H9 (cell line): ENCODE results near the gene IL31RA. TPM values are rescaled to one million over a fixed set of nuclear protein-coding genes. Genes with fewer than 3 reads are reported as not detected.

Experiments
- DNase-seq: peaks from one replicate; pipeline ENCODE4 v3.0.0-alpha.2; 2017
- H2AFZ ChIP-seq: one replicate; pipeline ENCODE4 v1.6.1; 2013; ENCODE audit warnings: mild to moderate bottlenecking, low read length, control low read depth, moderate library complexity
- H2AK5ac ChIP-seq: 2 replicates; pipeline ENCODE4 v1.6.1; 2013; ENCODE audit warnings: low read length, control low read depth, mixed read lengths; ENCODE audit not compliant: insufficient read length
- H2BK120ac ChIP-seq: one replicate; pipeline ENCODE4 v1.6.1; 2013; ENCODE audit warnings: low read depth, mild to moderate bottlenecking, low read length, control low read depth, inconsistent platforms; ENCODE audit not compliant: poor library complexity, severe bottlenecking
- H2BK12ac ChIP-seq: 2 replicates; pipeline ENCODE4 v1.6.1; 2013; ENCODE audit warnings: low read length, control low read depth, mixed read lengths, low read depth; ENCODE audit not compliant: insufficient read length
- H2BK15ac ChIP-seq: 2 replicates; pipeline ENCODE4 v1.6.1; 2013; ENCODE audit warnings: low read depth, low read length, control low read depth
- H2BK20ac ChIP-seq: one replicate; pipeline ENCODE4 v1.6.1; 2013; ENCODE audit warnings: low read depth, mild to moderate bottlenecking, low read length, control low read depth, inconsistent platforms; ENCODE audit not compliant: poor library complexity, severe bottlenecking
- H2BK5ac ChIP-seq: 2 replicates; pipeline ENCODE4 v1.6.1; 2013; ENCODE audit warnings: low read length, control low read depth, mixed read lengths; ENCODE audit not compliant: insufficient read length
- H3K14ac ChIP-seq: 2 replicates; pipeline ENCODE4 v1.6.1; 2013; ENCODE audit warnings: low read length, control low read depth; ENCODE audit not compliant: insufficient read depth
- H3K18ac ChIP-seq: 2 replicates; pipeline ENCODE4 v1.6.1; 2013; ENCODE audit warnings: low read depth, mild to moderate bottlenecking, mixed read lengths, low read length, control low read depth; ENCODE audit not compliant: insufficient read length
- H3K23ac ChIP-seq: 2 replicates; pipeline ENCODE4 v1.6.1; 2013; ENCODE audit warnings: low read length, control low read depth, mixed read lengths, low read depth; ENCODE audit not compliant: insufficient read length
- H3K23me2 ChIP-seq: 2 replicates; pipeline ENCODE4 v1.6.1; 2013; ENCODE audit warnings: low read depth, mild to moderate bottlenecking, mixed read lengths, low read length, control low read depth; ENCODE audit not compliant: insufficient read length, poor library complexity, severe bottlenecking
- H3K27ac ChIP-seq: 2 replicates; pipeline ENCODE4 v1.5.1; 2013; ENCODE audit warnings: low read length, control low read depth, mixed read lengths, low read depth; ENCODE audit not compliant: insufficient read length
- H3K27me3 ChIP-seq: 2 replicates; pipeline ENCODE4 v1.6.1; 2013; ENCODE audit warnings: low read length, control low read depth, inconsistent platforms; ENCODE audit not compliant: insufficient read depth
- H3K4ac ChIP-seq: 2 replicates; pipeline ENCODE4 v1.6.1; 2013; ENCODE audit warnings: low read depth, mild to moderate bottlenecking, control low read depth, inconsistent platforms, low read length, moderate library complexity
- H3K4me1 ChIP-seq: 2 replicates; pipeline ENCODE4 v1.6.1; 2013; ENCODE audit warnings: low read length, control low read depth, inconsistent platforms; ENCODE audit not compliant: insufficient read depth
- H3K4me2 ChIP-seq: 2 replicates; pipeline ENCODE4 v1.6.1; 2013; ENCODE audit warnings: low read length, control low read depth, mixed read lengths; ENCODE audit not compliant: insufficient read length, insufficient read depth
- H3K56ac ChIP-seq: 2 replicates; pipeline ENCODE4 v1.6.1; 2013; ENCODE audit warnings: low read depth, mild to moderate bottlenecking, mixed read lengths, low read length, control low read depth; ENCODE audit not compliant: insufficient read length
- H3K79me1 ChIP-seq: 2 replicates; pipeline ENCODE4 v1.6.1; 2013; ENCODE audit warnings: low read depth, mild to moderate bottlenecking, moderate library complexity, low read length, control low read depth, inconsistent platforms; ENCODE audit not compliant: insufficient read depth, poor library complexity, severe bottlenecking
- H3K79me2 ChIP-seq: 2 replicates; pipeline ENCODE4 v1.6.1; 2013; ENCODE audit warnings: low read length, control low read depth, inconsistent platforms; ENCODE audit not compliant: insufficient read depth
- H3K9ac ChIP-seq: 2 replicates; pipeline ENCODE4 v1.6.1; 2013; ENCODE audit warnings: low read length, control low read depth, mixed read lengths; ENCODE audit not compliant: insufficient read length; ENCODE audit errors: extremely low read depth
- H3K9me3 ChIP-seq: one replicate; pipeline ENCODE4 v1.6.1; 2013; ENCODE audit warnings: low read depth, low read length, inconsistent platforms; ENCODE audit not compliant: control insufficient read depth
- H3T11ph ChIP-seq: one replicate; pipeline ENCODE4 v1.6.1; 2013; ENCODE audit warnings: mild to moderate bottlenecking, low read length, control low read depth, inconsistent platforms
- H4K20me1 ChIP-seq: one replicate; pipeline ENCODE4 v1.6.1; 2013; ENCODE audit not compliant: control insufficient read depth, insufficient read length, insufficient read depth
- H4K5ac ChIP-seq: 2 replicates; pipeline ENCODE4 v1.6.1; 2013; ENCODE audit warnings: low read depth, mild to moderate bottlenecking, mixed read lengths, low read length, control low read depth; ENCODE audit not compliant: insufficient read length
- H4K8ac ChIP-seq: replicated peaks from 2 replicates; pipeline ENCODE4 v1.6.1; 2013; ENCODE audit warnings: low read length, control low read depth, mixed read lengths, low read depth; ENCODE audit not compliant: insufficient read length
- H4K91ac ChIP-seq: 2 replicates; pipeline ENCODE4 v1.6.1; 2013; ENCODE audit warnings: low read depth, mild to moderate bottlenecking, moderate library complexity, mixed read lengths, low read length, control low read depth; ENCODE audit not compliant: insufficient read length
- H3K27ac Mint-ChIP-seq, 3 experiments: 2 replicates in 2 of 3; 3 replicates in 1 of 3; pipeline ENCODE4 v1.8.0; 2020 to 2021; ENCODE audit warnings: mixed read lengths in 3 of 3, mild to moderate bottlenecking in 1 of 3, moderate library complexity in 1 of 3
- H3K27me3 Mint-ChIP-seq: 2 replicates; pipeline ENCODE4 v1.8.0; 2021; ENCODE audit warnings: low read depth, mild to moderate bottlenecking, moderate library complexity, mixed read lengths
- H3K36me3 Mint-ChIP-seq, 3 experiments: 2 replicates in 2 of 3; 3 replicates in 1 of 3; pipeline ENCODE4 v1.8.0; 2020 to 2021; ENCODE audit warnings: low read depth in 3 of 3, mixed read lengths in 3 of 3; ENCODE audit not compliant: insufficient read depth in 1 of 3
- H3K4me1 Mint-ChIP-seq, 2 experiments: 2 replicates each; pipeline ENCODE4 v1.8.0; 2020; ENCODE audit warnings: mixed read lengths in 2 of 2
- H3K4me3 Mint-ChIP-seq, 2 experiments: 2 replicates in 1 of 2; 3 replicates in 1 of 2; pipeline ENCODE4 v1.8.0; 2020 to 2021; ENCODE audit warnings: mild to moderate bottlenecking in 2 of 2, mixed read lengths in 2 of 2, moderate library complexity in 1 of 2
- H3K9me3 Mint-ChIP-seq, 2 experiments: 2 replicates in 1 of 2; 3 replicates in 1 of 2; pipeline ENCODE4 v1.8.0; 2020; ENCODE audit warnings: mild to moderate bottlenecking in 2 of 2, mixed read lengths in 2 of 2, moderate library complexity in 1 of 2
- WGBS: extraction: QIAGEN DNeasy Blood & Tissue Kit; methylation state at CpG from one replicate; pipeline ENCODE4 v1.1.7; 2013; ENCODE audit warnings: missing lambda C conversion rate, low lambda C conversion rate, mixed read lengths; ENCODE audit not compliant: insufficient read length; ENCODE audit errors: extremely low coverage; 5-methylcytosine and 5-hydroxymethylcytosine counted together
- total RNA-seq: library from RNA; stranded (reverse); gene quantifications from 2 replicates; pipeline ENCODE4 v1.2.1, GENCODE V29; 2021
- TF ChIP-seq, protein P1 (sequence below): fragments of 200-600 bp; sonication (generic); conservative IDR thresholded peaks from 3 replicates; pipeline ENCODE4 v1.8.0; 2021; ENCODE audit warnings: antibody characterized with exemption, mild to moderate bottlenecking

The IL31RA gene
- total RNA-seq, 1 experiment from 2014 or later, result 0.11 TPM

DNA sequence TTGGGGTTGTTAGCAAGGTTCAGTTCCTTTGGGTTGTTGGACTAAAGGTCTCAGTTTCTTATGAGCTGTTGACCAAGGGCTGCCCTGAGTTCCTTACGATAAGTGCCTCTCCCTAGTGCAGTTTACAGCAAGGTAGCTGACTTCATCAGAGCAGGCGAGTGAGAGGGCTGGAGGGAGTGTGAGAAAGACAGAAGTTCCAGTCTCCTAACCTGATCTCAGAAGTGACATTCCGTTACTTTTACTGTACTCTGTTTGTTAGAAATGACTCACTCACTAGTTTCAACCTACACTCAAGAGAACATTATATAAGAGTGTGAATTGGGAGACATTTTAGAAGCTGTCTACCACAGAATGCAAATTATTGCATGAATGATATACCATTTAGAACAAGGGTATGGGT is 21.2 kb upstream of the IL31RA start:
- no peak overlapping the region for H3K4ac ChIP-seq
- peaks cover 5% of the 10 kb centered on the region; the same call in 1 of the 2 replicates for H3K27me3 Mint-ChIP-seq
- H3K23ac ChIP-seq, result no peak overlapping the region
- no peaks in the 10 kb centered on the region; a peak in 1 of 7 replicates for H3K36me3 Mint-ChIP-seq
- H3K4me1 Mint-ChIP-seq, result no peaks in the 10 kb centered on the region
- no peak overlapping the region for H3K9ac ChIP-seq
- no peaks in the 10 kb centered on the region for H3K23me2 ChIP-seq
- no peak overlapping the region for H3K18ac ChIP-seq
- no peak overlapping the region for H3K27ac ChIP-seq
- no peak overlapping the region for H2AK5ac ChIP-seq
- H2BK5ac ChIP-seq, result no peak overlapping the region
- H2AFZ ChIP-seq, result no peak overlapping the region
- TF ChIP-seq, protein P1, sequence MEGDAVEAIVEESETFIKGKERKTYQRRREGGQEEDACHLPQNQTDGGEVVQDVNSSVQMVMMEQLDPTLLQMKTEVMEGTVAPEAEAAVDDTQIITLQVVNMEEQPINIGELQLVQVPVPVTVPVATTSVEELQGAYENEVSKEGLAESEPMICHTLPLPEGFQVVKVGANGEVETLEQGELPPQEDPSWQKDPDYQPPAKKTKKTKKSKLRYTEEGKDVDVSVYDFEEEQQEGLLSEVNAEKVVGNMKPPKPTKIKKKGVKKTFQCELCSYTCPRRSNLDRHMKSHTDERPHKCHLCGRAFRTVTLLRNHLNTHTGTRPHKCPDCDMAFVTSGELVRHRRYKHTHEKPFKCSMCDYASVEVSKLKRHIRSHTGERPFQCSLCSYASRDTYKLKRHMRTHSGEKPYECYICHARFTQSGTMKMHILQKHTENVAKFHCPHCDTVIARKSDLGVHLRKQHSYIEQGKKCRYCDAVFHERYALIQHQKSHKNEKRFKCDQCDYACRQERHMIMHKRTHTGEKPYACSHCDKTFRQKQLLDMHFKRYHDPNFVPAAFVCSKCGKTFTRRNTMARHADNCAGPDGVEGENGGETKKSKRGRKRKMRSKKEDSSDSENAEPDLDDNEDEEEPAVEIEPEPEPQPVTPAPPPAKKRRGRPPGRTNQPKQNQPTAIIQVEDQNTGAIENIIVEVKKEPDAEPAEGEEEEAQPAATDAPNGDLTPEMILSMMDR, result no peak
- no CpG with 5 or more reads among the region's 3 CpGs for WGBS
- no peak overlapping the region for H4K91ac ChIP-seq
- no peak overlapping the region for H4K8ac ChIP-seq
- H2BK20ac ChIP-seq, result no peak overlapping the region
- no peak overlapping the region for H3K14ac ChIP-seq
- no peak overlapping the region for H2BK15ac ChIP-seq
- H2BK12ac ChIP-seq, result no peak overlapping the region
- H3K9me3 ChIP-seq, result no peaks in the 10 kb centered on the region
- H4K20me1 ChIP-seq, result no peaks in the 10 kb centered on the region
- DNase-seq, result no peak
- H3K4me3 Mint-ChIP-seq, result no peak overlapping the region
- H3K4me2 ChIP-seq, result no peak overlapping the region
- no peaks in the 10 kb centered on the region for H3K79me1 ChIP-seq
- no peaks in the 10 kb centered on the region for H3K79me2 ChIP-seq
- H4K5ac ChIP-seq, result no peak overlapping the region
- no peak overlapping the region for H3K56ac ChIP-seq
- H3K27ac Mint-ChIP-seq, result peak overlapping the region in 1 of 3 experiments; percentile 24; a peak in 1 of 7 replicates
- no peaks in the 10 kb centered on the region for H3K27me3 ChIP-seq
- H2BK120ac ChIP-seq, result no peak overlapping the region
- H3T11ph ChIP-seq, result no peak overlapping the region
- no peaks in the 10 kb centered on the region; a peak in 2 of 5 replicates for H3K9me3 Mint-ChIP-seq
- H3K4me1 ChIP-seq, result no peaks in the 10 kb centered on the region
